ENCODE data around the gene EPB41. TPM values are rescaled to one million over a fixed set of nuclear protein-coding genes. Genes with fewer than 3 reads are reported as not detected.

The EPB41 gene
- total and polyA plus RNA-seq, 12 donors: 4.1 to 36.8 (median 23.0) TPM

DNA sequence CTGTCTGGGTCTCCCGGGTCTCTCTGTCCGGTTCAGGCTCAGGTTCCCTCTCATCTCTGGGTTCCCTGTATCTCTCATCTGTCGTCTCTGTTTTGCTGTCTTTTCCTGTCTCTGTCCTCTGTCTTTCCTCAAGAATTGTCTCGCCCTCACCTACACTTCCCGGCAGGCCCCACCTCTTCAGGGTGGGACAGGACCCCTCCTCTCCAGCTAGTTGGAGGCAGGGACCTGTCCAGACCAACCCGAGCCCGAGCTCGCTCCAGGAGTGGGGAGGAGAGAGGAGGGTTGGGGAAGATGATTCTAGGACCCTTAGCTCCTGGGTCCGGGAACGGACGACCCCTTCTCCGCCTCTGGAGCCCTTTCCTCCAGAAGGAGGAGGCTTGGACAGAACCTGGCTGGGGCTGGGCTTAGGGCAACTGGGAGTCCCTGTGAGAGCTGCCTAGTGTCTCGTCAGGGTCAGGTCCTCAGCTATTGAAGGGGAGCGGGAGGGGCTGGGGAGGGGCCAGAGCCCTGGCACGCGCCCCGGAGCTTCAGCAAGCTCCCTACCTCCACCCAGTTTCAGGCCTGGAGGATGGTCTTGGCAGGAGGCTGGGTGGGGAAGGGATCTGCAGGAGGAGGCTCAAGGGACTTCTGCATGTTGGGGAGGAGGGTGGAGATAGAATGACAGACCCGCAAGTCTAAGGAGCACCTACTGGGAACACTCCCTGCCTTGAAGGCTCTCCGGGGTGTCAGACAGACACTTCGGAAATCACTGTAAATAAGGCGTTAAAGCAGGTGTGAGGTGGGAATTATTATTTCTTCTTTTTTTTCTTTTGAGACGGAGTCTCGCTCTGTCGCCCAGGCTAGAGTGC lies 26.3 kb upstream of the EPB41 start:
- H3K4me1 ChIP-seq: peaks cover 0 to 45% (median 16%) of the 10 kb centered on the region in 9 donors
- intact Hi-C loops (cut with DNase I): loop anchor here in 6 of 10 donors (2.0 to 10.0 kb wide), 6 partner anchors 94 to 1817 kb away; partner anchors contain the start of genes RNU11 (in 1 of the 6) and TAF12 (in 1 of the 6)
- WGBS, 2 donors: 28 to 31% methylated on average over 24 of the region's 24 CpGs
- H3K36me3 ChIP-seq: no peaks in the 10 kb centered on the region
- ATAC-seq (peak; percentile 30 to 64 (median 46)), DNase-seq (peak; percentile 48 to 50)
- no peaks in the 10 kb centered on the region for H3K9me3 ChIP-seq
- TF ChIP-seq, protein P1, sequence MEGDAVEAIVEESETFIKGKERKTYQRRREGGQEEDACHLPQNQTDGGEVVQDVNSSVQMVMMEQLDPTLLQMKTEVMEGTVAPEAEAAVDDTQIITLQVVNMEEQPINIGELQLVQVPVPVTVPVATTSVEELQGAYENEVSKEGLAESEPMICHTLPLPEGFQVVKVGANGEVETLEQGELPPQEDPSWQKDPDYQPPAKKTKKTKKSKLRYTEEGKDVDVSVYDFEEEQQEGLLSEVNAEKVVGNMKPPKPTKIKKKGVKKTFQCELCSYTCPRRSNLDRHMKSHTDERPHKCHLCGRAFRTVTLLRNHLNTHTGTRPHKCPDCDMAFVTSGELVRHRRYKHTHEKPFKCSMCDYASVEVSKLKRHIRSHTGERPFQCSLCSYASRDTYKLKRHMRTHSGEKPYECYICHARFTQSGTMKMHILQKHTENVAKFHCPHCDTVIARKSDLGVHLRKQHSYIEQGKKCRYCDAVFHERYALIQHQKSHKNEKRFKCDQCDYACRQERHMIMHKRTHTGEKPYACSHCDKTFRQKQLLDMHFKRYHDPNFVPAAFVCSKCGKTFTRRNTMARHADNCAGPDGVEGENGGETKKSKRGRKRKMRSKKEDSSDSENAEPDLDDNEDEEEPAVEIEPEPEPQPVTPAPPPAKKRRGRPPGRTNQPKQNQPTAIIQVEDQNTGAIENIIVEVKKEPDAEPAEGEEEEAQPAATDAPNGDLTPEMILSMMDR (IDR thresholded peaks at IDR 0.05): no peak
- H3K4me3 ChIP-seq: peak overlapping the region; percentile 53 to 99 (median 88)
- H3K27me3 ChIP-seq: peaks cover 0 to 6% (median 0%) of the 10 kb centered on the region in 7 donors
- peak overlapping the region in 9 of 10 donors; percentile 79 to 93 (median 87) for H3K27ac ChIP-seq

DNA sequence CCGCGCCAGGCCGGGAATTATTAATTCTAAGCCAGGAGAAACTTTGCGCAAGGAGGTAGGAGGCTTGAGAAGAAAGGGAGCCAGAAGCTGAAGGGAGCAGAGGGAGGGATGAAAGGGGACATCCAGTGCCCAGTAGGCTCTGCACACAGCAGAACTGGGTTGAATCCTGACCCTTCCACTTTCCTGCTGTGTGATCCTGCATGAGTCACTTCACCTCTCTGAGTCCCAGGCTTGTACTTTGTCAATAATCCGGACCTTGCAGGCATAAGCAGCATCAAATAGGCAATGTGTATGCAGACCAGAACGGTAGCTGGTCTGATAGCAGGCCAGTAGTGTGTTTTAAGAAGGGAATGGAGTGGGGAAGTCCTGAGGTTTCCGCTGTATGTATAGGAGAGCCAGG lies 25.5 kb upstream of the EPB41 start:
- no peak for ATAC-seq
- intact Hi-C loops (cut with DNase I): loop anchor here in 6 of 10 donors (2.0 to 10.0 kb wide), 6 partner anchors 93 to 1816 kb away; partner anchors contain the start of genes RNU11 (in 1 of the 6) and TAF12 (in 1 of the 6)
- peaks cover 0 to 45% (median 16%) of the 10 kb centered on the region in 9 donors for H3K4me1 ChIP-seq
- no peaks in the 10 kb centered on the region for H3K9me3 ChIP-seq
- no peak for DNase-seq
- WGBS, 2 donors: 95 to 97% methylated on average over 7 of the region's 7 CpGs
- H3K27ac ChIP-seq: no peak overlapping the region
- TF ChIP-seq, protein P1 (IDR thresholded peaks at IDR 0.05): no peak
- H3K36me3 ChIP-seq: peaks cover 0 to 5% (median 0%) of the 10 kb centered on the region in 9 donors
- peaks cover 0 to 6% (median 0%) of the 10 kb centered on the region in 7 donors for H3K27me3 ChIP-seq
- H3K4me3 ChIP-seq: no peak overlapping the region

DNA sequence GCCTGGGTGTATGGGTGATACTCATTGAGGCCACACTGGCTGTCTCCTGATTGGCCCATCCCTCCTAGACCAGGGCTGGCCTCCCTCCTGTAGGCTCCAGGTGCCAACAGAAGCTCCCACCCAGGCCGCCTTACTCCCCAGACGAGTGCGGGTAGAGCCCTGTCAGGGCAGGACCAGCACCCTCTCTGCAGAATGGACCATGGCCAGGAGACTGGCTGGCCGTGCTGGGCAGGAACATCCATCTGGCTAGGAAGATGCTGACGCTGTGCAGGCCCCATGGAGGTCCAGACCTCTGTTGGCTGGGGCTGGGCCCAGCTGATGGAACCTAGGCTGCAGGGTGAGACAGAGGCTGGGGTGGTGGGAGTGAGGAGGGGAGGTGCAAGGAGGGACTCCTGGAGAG lies 25.0 kb upstream of the EPB41 start:
- WGBS, 2 donors: 74 to 78% methylated on average over 5 of the region's 5 CpGs
- no peak for DNase-seq
- intact Hi-C loops (cut with DNase I): loop anchor here in 6 of 10 donors (2.0 to 10.0 kb wide), 6 partner anchors 93 to 1815 kb away; partner anchors contain the start of genes RNU11 (in 1 of the 6) and TAF12 (in 1 of the 6)

DNA sequence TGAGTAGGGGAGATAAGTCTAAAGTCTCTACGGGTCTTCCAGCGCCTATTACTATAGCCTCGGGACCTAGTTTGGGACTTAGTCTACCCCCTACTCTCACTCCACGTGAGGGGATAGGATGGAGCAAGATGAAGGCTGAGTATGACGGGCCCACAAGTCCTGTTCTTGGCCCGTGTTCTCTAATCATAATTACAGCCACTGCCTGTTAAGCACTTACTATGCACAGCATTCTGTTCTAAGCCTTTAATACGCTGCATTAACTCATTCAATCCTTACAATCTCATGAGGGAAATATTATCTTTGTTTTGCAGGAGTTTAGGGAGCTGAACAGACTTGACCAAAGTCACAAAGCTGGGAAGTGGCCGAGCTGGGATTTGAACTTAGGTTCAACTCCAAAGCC lies 23.9 kb upstream of the EPB41 start:
- Histone ChIP-seq H3K9me3 (no peaks in the 10 kb centered on the region), H3K27ac (no peak overlapping the region), H3K36me3 (peaks cover 0 to 8% (median 0%) of the 10 kb centered on the region in 9 donors), H3K4me3 (no peak overlapping the region), H3K4me1 (peaks cover 0 to 42% (median 21%) of the 10 kb centered on the region in 9 donors), H3K27me3 (peaks cover 0 to 6% (median 0%) of the 10 kb centered on the region in 7 donors)
- 81 to 84% methylated on average over 8 of the region's 8 CpGs for WGBS, 2 donors
- TF ChIP-seq, protein P1 (IDR thresholded peaks at IDR 0.05): no peak
- DNase-seq (no peak), ATAC-seq (no peak)
- intact Hi-C loops (cut with DNase I): no loop called here

More for the DNA sequence above, 25.0 kb upstream of the EPB41 start:
- TF ChIP-seq, protein P1 (IDR thresholded peaks at IDR 0.05): no peak
- H3K36me3 ChIP-seq: peaks cover 0 to 8% (median 0%) of the 10 kb centered on the region in 9 donors
- no peak for ATAC-seq
- no peak overlapping the region for H3K4me3 ChIP-seq
- no peaks in the 10 kb centered on the region for H3K9me3 ChIP-seq
- H3K27ac ChIP-seq: no peak overlapping the region
- H3K4me1 ChIP-seq: peaks cover 0 to 41% (median 16%) of the 10 kb centered on the region in 9 donors
- peaks cover 0 to 6% (median 0%) of the 10 kb centered on the region in 7 donors for H3K27me3 ChIP-seq
